Panc1 (cell line): ENCODE results near the gene DES.

Experiments used
- CTCF ChIP-seq: fragments of 450-650 bp; IDR thresholded peaks from 2 replicates; pipeline ENCODE4 v1.5.1; 2017; ENCODE audit warnings: mild to moderate bottlenecking
- SIN3A ChIP-seq: IDR thresholded peaks from 2 replicates; pipeline ENCODE4 v1.6.1; 2012; ENCODE audit warnings: low read depth, mild to moderate bottlenecking, low read length, moderate library complexity, borderline replicate concordance; ENCODE audit not compliant: insufficient read depth

GRCh38 chr2:219468410-219469185, 50.4 kb downstream of the DES start:
- no peak for TF ChIP-seq CTCF
- no peak for TF ChIP-seq SIN3A
